Measurements from ENCODE around the gene TOMT.

GRCh38 chr11:72123117-72123653 is 17.5 kb downstream of the TOMT start:
- no peak for TF ChIP-seq CTCF (IDR thresholded peaks at IDR 0.05; ENCODE audit: low read depth, low read length)
- TF ChIP-seq EZH2phosphoT487 (IDR thresholded peaks at IDR 0.05; ENCODE audit: low read depth) = no peak

Measured in OCI-LY3 (cell line).